HG03097 (cell line): Measurements from ENCODE around the gene MB.

ENCODE experiments used
- ATAC-seq: cut with Tn5 transposase; IDR thresholded peaks from one replicate; pipeline ENCODE4 v1.9.1; 2021; ENCODE audit not compliant: unreplicated experiment, low FRiP score

MB gene

GRCh38 chr22:35580351-35581022, 36.6 kb downstream of the MB start:
- no peak for ATAC-seq

GRCh38 chr22:35578836-35579575, 38.1 kb downstream of the MB start:
- ATAC-seq, result no peak

- ATAC-seq, result no peak
Measured at GRCh38 chr22:35577799-35578659, 39.1 kb downstream of the MB start.

GRCh38 chr22:35576671-35577070, 40.5 kb downstream of the MB start:
- ATAC-seq, result no peak

- no peak for ATAC-seq
Measured at GRCh38 chr22:35575116-35575748, 41.9 kb downstream of the MB start.

- ATAC-seq, result no peak
Measured at GRCh38 chr22:35572556-35572955, 44.6 kb downstream of the MB start.

GRCh38 chr22:35570686-35571194, 46.4 kb downstream of the MB start:
- no peak for ATAC-seq

- no peak for ATAC-seq
Measured at GRCh38 chr22:35569916-35570315, 47.2 kb downstream of the MB start.

GRCh38 chr22:35568751-35569739, 48.1 kb downstream of the MB start:
- no peak for ATAC-seq

GRCh38 chr22:35567351-35568141, 49.6 kb downstream of the MB start:
- no peak for ATAC-seq

GRCh38 chr22:35564975-35565867, 51.9 kb downstream of the MB start:
- ATAC-seq, result no peak

- ATAC-seq, result no peak
Measured at GRCh38 chr22:35563211-35563610, 53.9 kb downstream of the MB start.

GRCh38 chr22:35561796-35562526, 55.2 kb downstream of the MB start:
- no peak for ATAC-seq

GRCh38 chr22:35560824-35561223, 56.3 kb downstream of the MB start:
- no peak for ATAC-seq

- ATAC-seq, result no peak
Measured at GRCh38 chr22:35560366-35560765, 56.8 kb downstream of the MB start.

- no peak for ATAC-seq
Measured at GRCh38 chr22:35559354-35560005, 57.6 kb downstream of the MB start.

- no peak for ATAC-seq
Measured at GRCh38 chr22:35558719-35559118, 58.4 kb downstream of the MB start.
